Thoracic aorta (tissue), 2 donors: ENCODE results near the gene SMAD1. TPM values are rescaled to one million over a fixed set of nuclear protein-coding genes. Genes with fewer than 3 reads are reported as not detected.

Experiments
- ATAC-seq: fragments of 150-250 bp; one replicate; pipeline ENCODE4 v1.8.0; 2017; ENCODE audit warnings: low read depth; ENCODE audit not compliant: insufficient number of reproducible peaks, low FRiP score
- DNase-seq: peaks from one replicate; pipeline ENCODE4 v3.0.0-alpha.2; 2020; ENCODE audit warnings: low spot score
- H3K27ac ChIP-seq, 2 donors: fragments of 200-600 bp; sonication (generic); 1 replicate in 1 of 2; 2 replicates in 1 of 2; pipeline ENCODE4 v1.5.1; 2016; ENCODE audit warnings: mild to moderate bottlenecking in 2 of 2, moderate library complexity in 2 of 2
- H3K27me3 ChIP-seq: fragments of 200-600 bp; sonication (generic); replicated peaks from 2 replicates; pipeline ENCODE4 v1.6.0; 2016; ENCODE audit warnings: mild to moderate bottlenecking; ENCODE audit not compliant: insufficient read depth
- H3K36me3 ChIP-seq: fragments of 200-600 bp; sonication (generic); one replicate; pipeline ENCODE4 v1.5.1; 2016
- H3K4me1 ChIP-seq, 2 donors: fragments of 200-600 bp; sonication (generic); 1 replicate in 1 of 2; 2 replicates in 1 of 2; pipeline versions ENCODE4 v1.5.1 to v1.6.0; 2016; ENCODE audit warnings: low read depth in 2 of 2, mild to moderate bottlenecking in 1 of 2; ENCODE audit not compliant: control insufficient read depth in 1 of 2
- H3K4me3 ChIP-seq: fragments of 200-600 bp; sonication (generic); 2 replicates; pipeline ENCODE4 v1.5.1; 2016; ENCODE audit warnings: mild to moderate bottlenecking
- H3K9me3 ChIP-seq: fragments of 200-600 bp; sonication (generic); 2 replicates; pipeline ENCODE4 v1.5.1; 2016
- total RNA-seq, 2 donors: library from RNA; depleted of rRNA; stranded (reverse); fragments of >200 nt; gene quantifications; one replicate each; pipeline versions ENCODE4 v1.1.0 to v1.2.3, GENCODE V29; 2016
- TF ChIP-seq, protein P1 (sequence below): fragments of 200-600 bp; sonication (generic); IDR thresholded peaks from one replicate; pipeline ENCODE4 v1.5.1; 2019; ENCODE audit warnings: antibody characterized with exemption

Gene SMAD1
- total RNA-seq, 2 donors from 2014 or later, result 39.9 to 55.2 TPM

DNA sequence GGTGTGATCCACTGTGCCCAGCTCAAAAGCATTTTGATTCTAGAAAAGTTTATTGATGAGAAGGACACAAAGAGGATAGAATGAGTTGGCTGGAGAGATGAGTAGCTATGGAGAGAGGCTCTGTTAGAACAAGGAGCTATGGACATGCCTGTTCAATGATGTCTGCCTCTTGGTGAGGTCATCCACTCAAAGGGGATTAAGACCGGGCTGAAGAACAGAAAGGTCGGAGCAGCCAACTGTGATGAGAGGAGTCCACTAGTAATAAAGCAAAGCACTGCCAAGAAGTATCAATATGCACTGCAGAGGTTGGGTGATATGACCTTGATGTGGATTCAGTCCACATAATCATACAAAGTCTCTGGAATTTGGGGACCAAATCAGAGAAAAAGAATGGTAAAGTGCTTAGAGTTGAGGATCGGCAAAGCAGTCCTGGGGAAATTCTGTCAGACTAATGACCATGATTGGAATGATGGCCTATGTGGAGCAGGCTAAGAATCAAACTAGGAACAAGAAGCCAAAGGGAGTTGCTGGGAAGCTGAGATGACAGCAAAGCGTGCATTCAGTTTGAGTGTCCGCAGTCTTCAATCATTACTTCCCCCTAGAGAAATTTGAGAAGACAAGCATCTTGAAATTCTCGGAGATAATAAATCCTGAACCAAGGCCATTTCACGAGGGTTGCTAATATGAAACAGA lies 81.8 kb downstream of the SMAD1 start:
- H3K4me1 ChIP-seq, result no peaks in the 10 kb centered on the region
- TF ChIP-seq, protein P1, sequence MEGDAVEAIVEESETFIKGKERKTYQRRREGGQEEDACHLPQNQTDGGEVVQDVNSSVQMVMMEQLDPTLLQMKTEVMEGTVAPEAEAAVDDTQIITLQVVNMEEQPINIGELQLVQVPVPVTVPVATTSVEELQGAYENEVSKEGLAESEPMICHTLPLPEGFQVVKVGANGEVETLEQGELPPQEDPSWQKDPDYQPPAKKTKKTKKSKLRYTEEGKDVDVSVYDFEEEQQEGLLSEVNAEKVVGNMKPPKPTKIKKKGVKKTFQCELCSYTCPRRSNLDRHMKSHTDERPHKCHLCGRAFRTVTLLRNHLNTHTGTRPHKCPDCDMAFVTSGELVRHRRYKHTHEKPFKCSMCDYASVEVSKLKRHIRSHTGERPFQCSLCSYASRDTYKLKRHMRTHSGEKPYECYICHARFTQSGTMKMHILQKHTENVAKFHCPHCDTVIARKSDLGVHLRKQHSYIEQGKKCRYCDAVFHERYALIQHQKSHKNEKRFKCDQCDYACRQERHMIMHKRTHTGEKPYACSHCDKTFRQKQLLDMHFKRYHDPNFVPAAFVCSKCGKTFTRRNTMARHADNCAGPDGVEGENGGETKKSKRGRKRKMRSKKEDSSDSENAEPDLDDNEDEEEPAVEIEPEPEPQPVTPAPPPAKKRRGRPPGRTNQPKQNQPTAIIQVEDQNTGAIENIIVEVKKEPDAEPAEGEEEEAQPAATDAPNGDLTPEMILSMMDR, result no peak
- H3K27me3 ChIP-seq, result no peaks in the 10 kb centered on the region
- no peaks in the 10 kb centered on the region for H3K9me3 ChIP-seq
- DNase-seq, result no peak
- ATAC-seq, result no peak
- H3K4me3 ChIP-seq, result no peak overlapping the region
- H3K36me3 ChIP-seq, result no peaks in the 10 kb centered on the region
- no peak overlapping the region for H3K27ac ChIP-seq

DNA sequence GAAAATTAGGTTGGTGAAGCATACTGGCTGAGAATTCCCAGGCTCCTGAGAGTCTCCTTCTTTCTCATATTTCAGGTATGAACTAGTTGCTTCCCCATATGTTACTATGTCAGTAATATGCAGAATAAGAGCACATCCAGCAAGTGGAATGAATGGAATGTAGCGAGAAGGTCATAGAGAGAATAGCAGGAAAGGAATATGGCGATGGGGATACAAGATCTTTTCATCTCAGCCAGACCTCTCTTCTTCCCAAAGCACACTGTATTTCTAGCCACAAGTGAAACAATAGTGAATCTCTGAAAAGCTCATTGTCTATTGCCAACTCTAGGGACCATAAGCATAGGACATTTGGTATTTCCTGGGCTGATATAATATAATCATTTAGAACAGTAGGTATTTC lies 82.9 kb downstream of the SMAD1 start:
- Histone ChIP-seq H3K27me3 (no peaks in the 10 kb centered on the region), H3K27ac (no peak overlapping the region), H3K4me3 (no peak overlapping the region), H3K4me1 (no peaks in the 10 kb centered on the region), H3K9me3 (no peaks in the 10 kb centered on the region), H3K36me3 (no peaks in the 10 kb centered on the region)
- no peak for DNase-seq
- TF ChIP-seq, protein P1, result no peak
- no peak for ATAC-seq

DNA sequence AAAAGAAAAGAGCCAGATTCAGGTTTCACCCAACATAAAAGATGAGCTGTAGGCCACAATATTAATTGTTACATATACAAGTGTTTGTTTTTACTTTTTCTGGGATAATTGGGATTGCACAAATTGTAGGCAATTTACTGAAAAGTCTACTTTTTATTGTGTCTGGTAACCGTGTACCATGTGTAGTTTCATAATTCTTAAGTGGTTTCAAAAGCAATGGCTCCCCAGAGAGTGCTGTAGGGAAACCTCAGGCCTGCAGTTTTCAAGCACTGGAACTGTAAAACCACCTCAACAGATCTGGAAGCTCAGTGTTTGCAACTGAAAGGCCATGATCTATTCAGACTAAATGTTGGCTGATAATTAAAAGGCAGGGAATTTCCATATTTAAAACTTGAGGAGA lies 83.7 kb downstream of the SMAD1 start:
- H3K9me3 ChIP-seq, result no peaks in the 10 kb centered on the region

DNA sequence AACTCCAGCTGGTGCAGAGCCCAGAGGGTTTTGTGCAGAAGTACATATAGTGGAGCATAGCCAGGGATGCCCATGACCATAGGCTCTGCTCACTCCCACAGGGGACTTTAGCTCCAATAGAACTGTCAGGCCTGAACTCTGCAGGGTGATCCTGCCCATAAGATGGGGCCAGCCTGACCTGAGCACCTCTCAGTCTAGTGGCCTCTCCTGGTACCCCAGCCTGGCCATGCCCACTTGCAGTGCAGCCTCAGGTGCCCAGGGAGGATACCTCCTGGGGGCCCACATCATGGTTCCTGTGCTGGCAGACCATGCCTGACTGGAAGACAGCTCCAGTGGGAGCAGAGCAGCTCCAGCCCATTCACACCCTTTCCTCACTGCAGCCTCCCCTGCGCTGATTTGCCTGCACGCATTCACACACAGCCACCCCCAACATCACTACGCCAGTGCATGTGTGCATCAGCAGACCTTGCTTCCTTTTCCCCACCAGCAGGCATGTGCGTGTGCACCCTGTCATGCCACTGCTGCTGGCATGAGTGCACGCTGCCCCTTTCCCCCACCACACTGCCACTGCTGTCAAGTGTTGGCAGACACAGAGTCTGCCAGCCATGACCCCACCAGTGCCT lies 84.5 kb downstream of the SMAD1 start:
- Histone ChIP-seq H3K4me3 (no peak overlapping the region), H3K27ac (no peak overlapping the region), H3K4me1 (no peaks in the 10 kb centered on the region), H3K9me3 (no peaks in the 10 kb centered on the region), H3K27me3 (no peaks in the 10 kb centered on the region), H3K36me3 (no peaks in the 10 kb centered on the region)
- no peak for ATAC-seq
- DNase-seq, result no peak
- TF ChIP-seq, protein P1, result no peak

More for the DNA sequence above, 83.7 kb downstream of the SMAD1 start:
- TF ChIP-seq, protein P1, result no peak
- no peak overlapping the region for H3K4me3 ChIP-seq
- no peak for DNase-seq
- H3K27ac ChIP-seq, result no peak overlapping the region
- ATAC-seq, result no peak
- H3K27me3 ChIP-seq, result no peaks in the 10 kb centered on the region
- no peaks in the 10 kb centered on the region for H3K4me1 ChIP-seq
- H3K36me3 ChIP-seq, result no peaks in the 10 kb centered on the region

DNA sequence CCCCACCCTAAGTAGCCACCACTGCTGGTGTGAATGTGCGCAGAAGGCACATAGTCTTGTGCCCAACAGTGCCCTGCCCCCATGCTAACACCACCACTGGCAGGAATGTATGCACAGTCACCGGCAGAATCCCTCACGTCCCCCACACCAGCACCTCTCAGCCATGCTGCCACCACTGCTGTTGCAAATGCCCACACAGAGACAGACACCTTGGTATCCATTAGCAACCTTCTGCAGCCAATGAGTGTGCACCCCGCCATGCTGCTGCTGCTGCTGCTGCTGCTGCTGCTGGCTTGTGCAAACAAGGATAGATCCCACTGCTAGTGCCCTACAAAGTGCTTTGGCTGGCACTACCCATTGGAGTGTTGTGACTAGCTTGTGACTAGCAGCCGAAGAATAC lies 85.1 kb downstream of the SMAD1 start:
- no peaks in the 10 kb centered on the region for H3K36me3 ChIP-seq
- ATAC-seq, result no peak

More for the DNA sequence above, 85.1 kb downstream of the SMAD1 start:
- TF ChIP-seq, protein P1, result no peak
- H3K4me3 ChIP-seq, result no peak overlapping the region
- no peak overlapping the region for H3K27ac ChIP-seq
- H3K27me3 ChIP-seq, result no peaks in the 10 kb centered on the region
- DNase-seq, result no peak
- no peaks in the 10 kb centered on the region for H3K9me3 ChIP-seq
- no peaks in the 10 kb centered on the region for H3K4me1 ChIP-seq
